Eye (tissue), 1 donor: ENCODE results near the gene GLYATL1.
A peak's percentile ranks its signal among the peaks of the same experiment; 100 is the strongest.

Experiments used
- DNase-seq: peaks from one replicate; pipeline ENCODE4 v3.0.0-alpha.2; 2015

The GLYATL1 gene, protein sequence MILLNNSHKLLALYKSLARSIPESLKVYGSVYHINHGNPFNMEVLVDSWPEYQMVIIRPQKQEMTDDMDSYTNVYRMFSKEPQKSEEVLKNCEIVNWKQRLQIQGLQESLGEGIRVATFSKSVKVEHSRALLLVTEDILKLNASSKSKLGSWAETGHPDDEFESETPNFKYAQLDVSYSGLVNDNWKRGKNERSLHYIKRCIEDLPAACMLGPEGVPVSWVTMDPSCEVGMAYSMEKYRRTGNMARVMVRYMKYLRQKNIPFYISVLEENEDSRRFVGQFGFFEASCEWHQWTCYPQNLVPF

DNA sequence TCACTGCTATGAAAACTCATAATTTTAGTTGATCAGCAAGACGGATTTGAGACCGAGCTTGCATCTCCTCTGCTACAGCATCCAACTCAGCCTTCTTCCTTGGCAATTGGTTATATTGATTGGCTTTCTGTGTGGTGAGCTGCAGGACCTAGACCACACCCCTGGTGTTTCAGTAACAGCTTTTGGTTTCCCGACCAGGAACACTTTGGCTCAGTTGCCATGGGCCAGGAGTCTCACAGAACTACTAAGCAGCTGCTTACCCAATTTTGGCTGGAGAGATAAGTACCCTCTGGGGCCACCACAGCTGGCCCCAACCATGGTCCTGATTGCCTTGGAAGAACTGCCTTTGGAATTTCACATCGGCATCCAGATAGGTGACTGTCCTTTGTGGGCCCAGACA, at the start of gene GLYATL1:
Gene GLYATL1, plus strand, starts transcription at position 212 of the 400 bp plus-strand sequence. CDS start 7,600 bp downstream, outside the sequence.
- DNase-seq = no peak

DNA sequence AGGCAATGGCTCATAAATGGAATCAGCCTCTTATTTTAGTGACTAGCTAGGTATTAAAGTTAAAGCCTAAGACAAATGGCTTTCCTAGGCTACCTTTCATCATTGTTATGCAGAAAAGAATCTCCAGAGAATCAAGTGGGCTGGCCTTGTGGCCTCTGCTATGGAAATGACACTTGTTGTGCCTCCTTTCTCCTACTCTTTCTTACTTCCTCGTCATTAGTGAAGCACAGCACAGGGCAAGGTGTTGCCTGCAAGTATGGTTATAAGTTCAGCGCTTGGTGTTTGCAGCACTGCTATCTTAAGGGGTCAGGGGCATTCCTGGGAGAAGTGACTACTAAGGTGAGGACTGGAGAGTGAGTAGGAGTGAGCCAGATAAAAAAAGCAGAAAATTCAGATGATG, 45.4 kb upstream of the GLYATL1 start:
- DNase-seq = no peak

DNA sequence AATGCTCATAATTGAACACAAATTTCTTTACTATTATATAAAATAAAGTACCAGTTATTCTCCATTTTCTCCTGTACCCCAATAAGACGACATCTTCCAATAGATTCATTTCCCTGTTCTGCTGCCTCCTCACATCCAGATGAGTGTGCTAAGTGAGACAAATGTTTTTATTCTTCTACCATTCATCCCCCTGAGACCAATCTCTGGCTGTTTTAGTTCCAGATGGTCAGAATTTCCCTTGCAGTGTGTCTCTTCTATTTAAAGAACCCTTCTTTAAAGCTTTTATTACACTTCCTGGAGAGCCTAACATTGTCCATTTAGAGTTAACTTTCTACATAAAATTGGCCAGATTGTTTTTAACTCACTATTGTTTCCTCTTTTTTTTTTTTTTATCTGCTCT, 41.2 kb upstream of the GLYATL1 start:
- DNase-seq = peak; percentile 9

DNA sequence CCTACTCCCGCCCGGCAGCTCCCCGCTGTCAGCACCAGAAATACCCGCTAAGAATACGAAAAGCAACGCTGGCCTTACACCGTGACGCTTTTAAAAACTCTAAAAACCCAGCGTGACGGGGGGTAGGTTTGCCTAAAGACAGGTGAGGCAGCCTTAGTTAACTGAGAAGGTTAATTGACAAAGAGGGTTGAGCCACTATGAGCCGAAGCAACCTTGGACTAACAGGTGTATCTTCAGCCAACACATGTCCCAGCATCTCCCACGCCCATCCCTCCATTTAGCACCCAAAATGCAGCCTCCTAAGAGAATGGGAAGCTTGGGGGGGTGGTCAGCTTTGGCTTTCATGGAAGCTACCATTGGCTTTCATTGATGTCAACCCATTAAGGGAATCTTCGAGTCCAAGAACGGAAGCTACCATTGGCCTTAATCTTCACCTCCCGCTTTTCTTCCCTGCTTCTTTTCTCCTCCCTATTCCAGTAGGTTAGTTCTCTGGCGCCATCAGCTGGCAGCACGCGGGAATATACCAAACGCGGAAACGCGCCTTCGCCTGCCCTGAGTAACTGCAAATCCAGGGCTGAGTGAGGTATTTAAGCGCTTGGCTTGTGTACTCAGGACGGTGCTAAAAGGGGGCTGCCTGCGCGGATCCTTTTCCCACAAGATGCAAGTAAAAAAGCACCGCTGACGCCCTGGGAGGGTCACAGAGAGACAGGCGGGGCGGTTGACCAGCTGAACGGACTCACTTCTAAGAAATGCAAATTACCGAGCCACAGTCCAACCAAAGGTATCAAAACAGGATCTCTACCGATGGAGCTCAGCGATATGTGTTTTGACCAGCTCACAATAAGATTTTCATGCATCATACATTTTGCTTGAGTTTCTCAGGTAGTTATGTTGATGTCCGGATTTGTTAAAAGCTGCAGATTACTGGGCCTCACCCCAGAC, 38.5 kb upstream of the GLYATL1 start:
- peak; percentile 91 for DNase-seq

DNA sequence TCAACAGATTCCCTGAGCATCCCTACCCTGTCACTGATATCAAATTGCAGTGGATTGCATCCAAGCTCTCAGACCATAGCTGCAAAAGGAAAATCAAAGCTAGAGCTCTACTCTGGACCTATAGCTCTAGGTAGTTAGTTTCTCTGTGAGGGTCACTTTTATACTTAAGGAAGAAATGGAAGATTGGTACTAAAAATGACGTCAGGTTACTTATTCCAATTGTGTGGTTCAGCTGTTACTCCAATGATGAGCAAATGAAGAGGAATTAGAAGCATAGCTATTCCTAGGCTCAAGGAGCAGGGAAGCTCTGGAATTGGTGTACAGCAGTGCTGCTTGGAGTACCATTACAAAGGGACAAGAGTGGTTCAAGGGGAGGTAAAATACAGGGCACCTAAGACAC, 36.4 kb upstream of the GLYATL1 start:
- no peak for DNase-seq

DNA sequence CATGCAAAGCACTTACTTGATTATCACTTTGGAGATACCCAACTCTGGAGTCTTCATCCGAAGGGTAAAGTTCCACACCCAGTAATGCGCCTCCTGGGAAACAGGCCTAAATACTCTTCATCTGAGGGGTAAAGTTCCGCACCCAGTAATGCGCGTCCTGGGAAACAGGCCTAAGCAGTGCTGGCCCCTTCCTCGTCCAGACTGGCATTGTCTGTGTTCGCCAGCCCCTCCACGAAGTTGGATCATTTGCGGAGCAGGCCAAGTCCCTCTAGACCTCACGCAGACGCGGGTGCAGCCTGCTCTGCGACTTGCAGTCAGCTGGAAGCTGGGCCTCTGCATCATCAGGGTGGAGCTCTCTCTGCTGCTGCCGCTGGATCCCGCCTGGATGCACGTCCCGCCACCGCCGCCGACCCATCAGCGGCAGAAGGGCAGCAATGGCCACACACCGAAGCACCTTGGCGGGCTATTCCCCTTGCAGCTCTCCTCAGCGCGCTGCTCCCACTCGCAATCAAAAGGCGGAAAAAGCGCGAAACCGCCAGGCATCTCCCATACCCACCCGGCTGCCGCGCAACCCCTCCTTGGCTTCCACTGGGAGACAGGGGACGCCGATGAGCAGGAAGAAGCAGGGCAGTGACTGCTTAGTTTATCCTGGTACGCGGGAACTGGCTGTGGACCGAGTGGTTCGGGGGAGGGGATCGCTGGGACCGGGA, 34.1 kb upstream of the GLYATL1 start:
- DNase-seq = peak; percentile 91

DNA sequence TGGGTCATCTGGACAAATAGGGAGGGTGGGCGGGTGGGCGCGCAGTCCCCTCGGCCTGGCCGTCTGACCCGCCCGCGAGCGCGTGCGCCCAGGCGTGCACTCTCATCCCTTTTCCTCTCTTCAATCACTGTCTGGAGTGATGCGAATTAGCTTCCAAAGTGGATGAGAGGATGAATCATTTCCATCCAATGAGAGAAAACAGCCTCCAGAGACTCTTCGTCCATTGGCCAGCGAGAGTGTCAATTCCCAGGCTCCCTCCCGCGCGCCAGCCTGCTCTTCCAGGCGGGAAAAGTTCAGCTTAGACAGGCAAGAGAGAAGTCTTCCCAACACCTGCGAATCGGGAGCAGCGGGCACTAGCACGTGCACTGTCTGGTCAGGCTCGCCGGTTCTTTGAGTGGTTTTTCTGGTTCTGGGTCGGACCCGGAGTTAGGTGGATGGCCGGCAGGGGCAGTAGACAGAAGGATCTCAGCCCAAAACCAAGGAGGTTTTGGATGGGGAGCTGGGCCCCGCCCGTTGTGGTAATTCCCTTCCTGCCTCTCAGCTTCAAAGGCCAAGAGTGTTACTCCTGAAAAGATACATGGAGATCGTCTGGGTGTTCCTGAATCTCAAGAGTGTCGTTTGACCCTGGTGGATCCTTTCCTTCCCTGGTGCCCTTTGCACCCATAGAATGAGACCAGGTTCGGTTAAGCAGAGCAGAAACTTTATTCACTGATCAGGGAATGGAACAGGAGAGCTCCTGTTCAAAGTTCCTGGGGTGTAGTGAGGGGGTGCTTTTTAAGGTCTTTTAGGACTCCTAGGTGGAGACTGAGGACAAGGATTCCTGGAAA, 33.4 kb upstream of the GLYATL1 start:
- peak; percentile 97 for DNase-seq

DNA sequence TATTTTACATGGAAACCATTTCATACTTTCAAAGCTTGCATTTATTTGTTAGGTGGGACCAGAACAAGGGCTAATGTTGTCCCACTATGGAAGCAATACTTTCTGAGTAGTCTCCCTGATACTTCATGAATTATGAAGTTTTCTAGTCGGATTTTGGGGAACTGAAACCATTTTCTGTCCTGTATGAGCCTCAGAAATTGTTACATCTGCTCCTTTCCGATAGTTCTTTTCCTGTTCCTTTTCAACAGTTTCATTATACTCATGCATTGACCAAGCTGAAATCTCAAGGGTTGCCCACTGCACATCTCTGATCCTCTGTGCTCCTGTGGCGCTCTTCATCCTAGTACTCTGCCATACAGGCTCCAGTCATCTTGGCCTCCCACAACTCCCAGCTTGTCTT, 31.5 kb upstream of the GLYATL1 start:
- DNase-seq = no peak

DNA sequence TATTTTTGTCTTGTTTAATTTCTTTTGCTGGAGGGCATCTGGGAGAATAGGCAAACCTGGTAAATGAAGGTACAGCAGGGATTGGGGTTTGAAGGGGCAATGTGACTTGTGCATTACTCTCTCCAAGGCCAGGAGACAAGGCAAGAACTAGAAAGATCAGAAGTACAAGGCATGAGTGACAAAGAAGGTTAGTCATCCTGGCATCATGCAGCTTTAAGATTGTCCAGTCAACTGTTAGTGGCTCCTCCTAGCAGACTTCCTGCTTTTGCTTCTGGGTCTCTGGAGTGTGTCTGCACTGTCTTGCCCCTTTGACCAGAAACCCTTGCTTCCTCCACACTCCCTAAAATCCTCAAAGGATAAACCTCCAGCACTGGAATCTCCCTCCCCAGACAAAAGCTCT, 27.2 kb upstream of the GLYATL1 start:
- no peak for DNase-seq

DNA sequence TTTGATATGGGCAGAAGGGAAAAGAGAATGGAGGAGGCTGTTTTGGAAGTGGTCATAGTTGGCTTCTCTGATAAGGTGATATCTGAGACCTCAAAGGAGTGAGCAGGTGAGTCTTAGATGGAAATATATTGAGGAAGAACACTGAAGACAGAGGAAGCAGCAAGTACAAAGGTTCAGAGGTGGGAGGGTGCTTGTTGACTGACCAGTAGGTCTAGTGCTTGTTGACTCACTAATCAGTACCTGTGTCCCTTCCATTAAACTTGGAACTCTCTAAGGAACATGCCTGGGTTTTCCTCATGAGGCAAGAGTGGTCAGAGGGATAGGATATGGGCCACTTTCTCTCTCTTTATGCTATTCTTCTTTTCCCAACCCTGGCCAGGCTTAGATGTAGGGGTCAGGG, 25.6 kb upstream of the GLYATL1 start:
- DNase-seq = no peak

DNA sequence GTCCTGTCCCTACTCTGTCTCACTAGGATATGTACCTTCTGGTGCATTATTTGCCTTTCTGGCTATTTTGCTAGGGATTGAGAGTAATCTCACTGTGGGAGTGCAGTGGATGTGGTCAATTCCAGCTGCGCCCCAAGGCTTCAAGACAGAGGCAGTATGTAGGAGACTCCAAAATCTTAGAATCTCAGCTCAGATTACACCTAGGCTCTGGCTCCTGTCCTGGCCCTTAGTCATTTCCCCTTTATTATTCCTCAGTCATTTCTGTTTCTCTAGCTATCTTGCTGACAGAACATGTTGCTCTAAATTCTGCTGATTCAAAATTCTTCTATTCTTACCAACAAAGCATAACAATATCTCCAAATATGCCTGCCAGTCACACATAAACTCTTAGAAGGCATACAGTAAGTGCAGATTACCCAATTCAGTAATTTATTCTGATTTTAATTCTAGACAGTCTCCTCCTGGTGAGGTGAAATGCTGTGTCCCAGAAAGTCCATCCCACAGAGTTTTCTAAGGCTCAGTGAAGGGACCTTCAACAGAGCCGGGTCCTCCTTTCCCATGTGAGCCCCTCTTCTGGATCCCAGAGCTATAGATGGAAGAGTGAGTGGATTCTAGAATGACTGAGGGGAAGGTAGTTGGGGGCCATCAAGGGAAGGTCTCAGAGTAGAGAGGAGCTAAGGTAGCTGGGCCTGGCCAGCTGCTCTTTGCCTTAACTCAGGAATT, 24.3 kb upstream of the GLYATL1 start:
- no peak for DNase-seq

DNA sequence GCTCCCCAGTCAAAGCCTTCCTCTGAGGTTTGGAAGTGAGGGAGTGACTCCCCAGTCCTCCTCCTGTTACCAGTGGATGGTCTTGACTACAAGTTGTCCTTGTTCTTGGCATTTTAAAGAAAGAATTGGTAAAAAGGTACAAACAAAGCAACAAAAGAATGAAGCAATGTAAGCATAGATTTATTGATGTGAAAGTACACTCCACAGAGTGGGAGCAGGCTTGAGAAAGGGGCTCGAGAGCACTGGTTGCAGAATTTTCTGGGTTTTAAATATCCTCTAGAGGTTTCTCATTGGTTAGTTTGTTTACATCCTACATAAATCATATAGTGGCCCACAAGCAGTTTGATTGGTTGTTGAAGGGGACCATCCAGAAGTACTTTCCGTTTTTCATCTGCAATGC, 22.7 kb upstream of the GLYATL1 start:
- no peak for DNase-seq

DNA sequence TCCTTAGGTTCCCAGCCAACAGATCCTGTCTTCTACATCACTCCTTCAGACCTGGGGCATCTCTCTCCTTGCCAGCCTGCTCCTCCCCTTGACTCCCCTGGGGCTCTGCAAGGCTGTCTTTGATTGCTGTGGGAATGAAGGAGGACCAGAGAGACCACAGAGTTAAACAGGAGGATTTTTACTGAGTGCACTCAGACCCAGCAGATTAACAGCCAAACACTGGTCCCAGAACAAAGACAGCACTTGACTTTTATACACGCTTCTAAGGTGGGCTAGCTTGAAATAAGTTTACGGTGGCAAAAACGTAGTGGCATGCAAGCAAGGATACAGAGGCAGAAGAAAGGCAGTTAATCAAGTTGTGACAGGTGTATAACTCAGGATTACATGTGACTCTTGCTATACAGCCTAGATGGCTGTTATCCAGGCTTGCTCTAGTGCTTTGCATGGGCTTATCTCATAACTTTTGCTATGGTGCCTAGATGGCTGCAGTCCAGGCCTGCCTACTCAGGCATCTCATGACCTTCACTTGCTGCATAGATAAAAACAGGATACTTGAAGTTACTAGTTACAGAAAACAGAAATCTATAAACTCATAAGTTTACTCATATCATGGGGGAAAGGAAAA, 22.0 kb upstream of the GLYATL1 start:
- no peak for DNase-seq

DNA sequence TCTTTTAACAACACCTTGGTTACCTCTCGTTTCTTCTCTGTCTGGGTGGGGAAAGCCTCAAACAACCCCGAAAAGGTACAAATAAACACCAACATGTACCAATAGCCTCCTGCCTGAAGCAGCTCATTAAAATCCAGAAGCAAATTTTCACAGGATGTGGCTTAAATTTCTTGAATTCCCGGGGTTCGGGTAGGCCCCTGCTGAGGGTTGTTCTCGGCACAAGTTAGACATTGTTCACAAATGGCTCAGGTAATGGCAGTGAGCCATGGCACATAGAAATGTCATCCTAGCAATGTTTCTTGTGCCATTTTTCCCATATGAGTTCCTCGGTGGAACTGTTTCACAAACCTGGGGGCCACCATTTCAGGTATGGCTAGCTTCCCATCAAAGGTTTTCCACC, 19.7 kb upstream of the GLYATL1 start:
- DNase-seq = no peak

DNA sequence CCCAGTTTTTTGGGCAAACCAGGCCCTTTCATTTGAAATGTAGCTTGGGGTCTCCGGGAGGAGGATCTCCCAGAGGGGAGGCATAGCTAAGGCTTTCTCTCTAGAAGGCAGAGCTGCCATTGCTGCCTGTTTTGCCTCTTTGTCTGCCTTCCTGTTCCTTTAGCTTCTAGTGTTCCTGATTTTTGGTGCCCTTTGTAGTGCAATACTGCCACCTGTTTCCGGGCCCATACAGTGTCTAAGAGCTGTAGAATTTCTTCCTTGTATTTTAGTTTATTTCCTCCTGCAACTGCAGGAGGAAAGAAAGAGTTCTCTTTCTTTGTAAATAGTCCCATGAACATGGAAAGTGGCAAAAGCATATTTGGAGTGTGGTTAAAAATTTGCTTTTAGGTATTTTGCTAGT, 19.3 kb upstream of the GLYATL1 start:
- DNase-seq = no peak

DNA sequence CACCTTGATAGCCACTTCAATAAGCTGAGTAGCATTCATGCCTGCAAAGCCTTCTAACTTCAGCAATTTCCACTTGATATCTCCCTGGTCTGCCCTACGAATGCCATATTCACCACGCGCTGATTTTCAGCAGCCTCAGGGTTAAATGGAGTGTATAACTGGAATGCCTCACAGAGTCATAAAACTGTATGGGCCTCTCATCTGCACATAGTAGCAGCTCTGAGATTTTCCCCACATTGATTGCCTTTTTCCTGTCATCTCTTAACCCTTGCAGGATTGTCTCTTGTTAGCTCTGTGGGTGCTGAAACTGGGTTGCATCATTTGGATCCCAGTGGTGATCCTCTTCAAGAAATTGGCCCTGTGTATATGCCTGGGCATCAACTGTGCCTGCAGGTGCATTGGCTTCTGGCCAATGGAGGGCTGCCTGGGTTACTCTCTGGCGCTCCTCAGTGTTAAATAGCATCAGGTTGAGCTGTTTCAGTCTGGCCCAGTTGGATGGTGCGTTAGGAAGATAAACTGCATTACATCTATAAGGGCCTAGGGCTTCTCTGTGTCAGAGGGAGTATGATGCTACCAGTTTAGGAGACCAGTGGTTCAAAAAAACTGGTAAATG, 17.4 kb upstream of the GLYATL1 start:
- no peak for DNase-seq

DNA sequence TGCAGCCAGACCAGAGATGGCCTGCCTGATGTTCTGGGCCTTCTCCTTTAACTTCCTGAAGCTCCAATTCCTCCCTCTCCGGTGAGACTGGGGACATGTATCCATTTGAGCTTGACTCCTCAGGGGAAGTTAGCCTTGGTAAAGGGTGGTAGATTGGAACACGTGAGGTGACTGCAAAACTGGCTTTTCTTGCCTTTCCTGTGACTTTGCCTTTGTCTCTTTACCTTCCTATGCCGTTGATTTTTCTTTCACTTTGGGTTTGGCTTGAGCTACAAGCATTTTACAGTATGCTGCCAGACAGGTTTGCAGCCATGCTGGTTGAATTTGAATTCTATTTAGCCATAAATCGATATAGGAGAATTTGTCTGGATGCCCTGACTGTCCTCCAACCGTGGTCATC, 16.8 kb upstream of the GLYATL1 start:
- no peak for DNase-seq

DNA sequence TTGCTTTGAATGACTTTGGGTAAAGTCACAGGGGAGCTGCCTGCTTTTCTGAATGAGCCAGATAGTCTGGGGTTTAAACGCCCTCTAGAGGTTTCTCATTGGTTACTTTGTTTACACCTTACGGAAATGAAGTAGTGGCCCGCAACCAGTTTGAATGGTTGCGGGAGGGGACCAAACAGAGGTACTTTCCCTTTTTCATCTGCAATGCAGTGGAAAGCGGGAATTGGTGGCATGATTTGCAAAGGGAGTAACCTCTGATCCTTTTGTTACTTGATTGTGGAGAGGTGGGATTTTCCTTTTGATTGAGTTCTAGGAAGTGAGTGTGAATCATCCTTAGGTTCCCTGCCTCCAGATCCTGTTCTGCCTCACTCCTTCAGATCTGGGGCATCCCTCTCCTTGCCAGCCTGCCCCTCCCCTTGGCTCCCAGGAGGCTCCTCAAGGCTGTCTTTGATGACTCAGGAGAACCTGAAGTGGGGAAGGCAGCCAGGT, 15.9 kb upstream of the GLYATL1 start:
- DNase-seq = peak; percentile 44

DNA sequence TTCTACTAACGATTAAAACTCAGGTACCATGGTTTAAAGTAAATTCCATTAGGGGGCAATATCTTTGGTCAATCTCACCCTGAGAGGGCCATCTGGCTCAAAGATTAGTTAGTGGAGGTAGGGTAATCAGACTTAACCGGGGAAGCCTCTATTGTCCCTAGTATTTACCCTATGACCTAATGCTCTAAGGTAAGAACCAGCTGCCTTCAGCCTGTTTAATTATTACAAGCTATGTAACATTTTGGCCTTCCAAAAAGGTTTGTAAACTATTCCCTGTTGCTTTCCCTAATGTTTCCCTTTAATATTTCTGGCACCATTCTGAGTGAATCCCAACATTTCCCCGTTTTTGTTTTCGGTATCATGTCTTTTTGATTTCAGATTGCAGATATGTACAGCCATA, 15.1 kb upstream of the GLYATL1 start:
- DNase-seq = no peak

DNA sequence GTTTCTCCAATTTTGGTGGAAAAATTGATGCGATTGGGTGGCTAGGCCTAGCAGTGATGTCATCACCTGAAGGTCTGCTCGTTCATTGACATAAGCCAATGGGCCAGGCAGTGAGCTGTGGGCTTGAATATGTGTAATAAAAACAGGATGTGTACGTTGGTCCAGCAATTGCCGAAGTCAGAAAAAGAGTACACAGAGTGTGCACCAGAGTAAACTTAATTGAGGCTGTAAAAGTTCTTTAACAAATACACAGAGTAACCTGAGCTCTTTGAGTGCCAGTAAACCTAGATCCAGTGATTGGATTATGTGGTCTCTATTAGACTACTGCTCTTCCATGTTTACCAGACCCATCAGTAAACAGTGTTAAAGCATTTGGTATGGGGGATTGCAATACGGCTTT, 13.0 kb upstream of the GLYATL1 start:
- no peak for DNase-seq

DNA sequence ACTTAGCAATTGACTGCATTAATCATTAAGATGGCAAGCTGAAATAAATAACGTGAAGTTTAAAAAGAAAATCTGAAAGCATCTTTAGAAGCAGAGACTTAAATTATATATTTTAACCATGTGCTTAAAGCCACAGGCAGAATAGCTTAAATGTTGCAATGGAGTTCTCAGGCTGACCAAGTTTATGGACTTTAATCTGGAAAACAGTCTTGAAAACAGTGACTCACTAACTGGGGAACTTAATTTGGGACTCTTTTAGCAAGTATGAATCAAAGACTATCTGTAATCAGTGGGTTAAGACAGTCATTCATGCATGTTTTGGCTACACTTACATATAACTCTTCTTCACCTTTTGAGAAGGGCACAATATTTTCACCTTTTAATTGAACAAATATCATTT, 12.6 kb upstream of the GLYATL1 start:
- no peak for DNase-seq
